K562 (cell line): Measurements from ENCODE around the gene CCDC27. TPM values are rescaled to one million over a fixed set of nuclear protein-coding genes. Genes with fewer than 3 reads are reported as not detected.
A peak's percentile ranks its signal among the peaks of the same experiment; 100 is the strongest.

Experiments used
- BHLHE40 ChIP-seq: IDR thresholded peaks from 2 replicates; pipeline ENCODE4 v1.6.1; 2011; ENCODE audit warnings: low read length, improper control_type of control experiment
- ELF2 ChIP-seq: fragments of 250-450 bp; sonication (Bioruptor Pico); IDR thresholded peaks from 2 replicates; pipeline ENCODE4 v1.5.0; 2021; ENCODE audit warnings: mild to moderate bottlenecking
- ETV5 ChIP-seq: sonication (generic); formaldehyde crosslinking; IDR thresholded peaks from 2 replicates; pipeline ENCODE4 v1.4.0; 2020; ENCODE audit warnings: low read depth, mild to moderate bottlenecking, missing genetic modification reagents
- FOXA3 ChIP-seq, 2 experiments: fragments of 450-650 bp in 1 of 2; sonication (generic) in 1 of 2; formaldehyde crosslinking; IDR thresholded peaks in 1 of 2; conservative IDR thresholded peaks in 1 of 2; 2 replicates each; pipeline versions ENCODE4 v1.4.0 to v1.8.0; 2020 to 2022; ENCODE audit warnings: mild to moderate bottlenecking in 2 of 2, missing genetic modification reagents in 1 of 2
- KLF16 ChIP-seq: IDR thresholded peaks from 2 replicates; pipeline ENCODE4 v1.6.1; 2016; ENCODE audit warnings: antibody characterized with exemption
- LARP7 ChIP-seq: fragments of 450-650 bp; IDR thresholded peaks from 2 replicates; pipeline ENCODE4 v1.6.1; 2016
- MTF1 ChIP-seq: fragments of 250-450 bp; sonication (Bioruptor Pico); IDR thresholded peaks from 2 replicates; pipeline ENCODE4 v1.9.0; 2021; ENCODE audit warnings: moderate library complexity, mild to moderate bottlenecking, inconsistent platforms, borderline replicate concordance
- NUFIP1 ChIP-seq: fragments of 450-650 bp; IDR thresholded peaks from 2 replicates; pipeline ENCODE4 v1.6.1; 2018; ENCODE audit not compliant: partially characterized antibody
- POLR2G ChIP-seq: fragments of 200-400 bp; formaldehyde crosslinking; IDR thresholded peaks from 2 replicates; pipeline ENCODE4 v1.6.1; 2017; ENCODE audit warnings: low read depth, mild to moderate bottlenecking, antibody characterized with exemption, low read length, moderate library complexity
- TEAD4 ChIP-seq, 2 experiments: sonication (generic) in 1 of 2; formaldehyde crosslinking in 1 of 2; IDR thresholded peaks; 2 replicates each; pipeline versions ENCODE4 v1.6.1 to v1.8.0; 2012 to 2022; ENCODE audit warnings: borderline replicate concordance in 1 of 2, inconsistent platforms in 1 of 2, low read length in 1 of 2, mild to moderate bottlenecking in 1 of 2, missing genetic modification reagents in 1 of 2
- ZFP30 ChIP-seq: fragments of 250-450 bp; sonication (Bioruptor Pico); IDR thresholded peaks from 2 replicates; pipeline ENCODE4 v1.8.0; 2022; ENCODE audit warnings: moderate library complexity, mild to moderate bottlenecking, inconsistent platforms, borderline replicate concordance
- ZNF766 ChIP-seq: fragments of 200-800 bp; sonication (Bioruptor generic); conservative IDR thresholded peaks from 2 replicates; pipeline ENCODE4 v1.6.1; 2016; ENCODE audit warnings: missing genetic modification characterization, missing compliant biosample characterization
- ZSCAN32 ChIP-seq: fragments of 450-650 bp; formaldehyde crosslinking; IDR thresholded peaks from 2 replicates; pipeline ENCODE4 v1.4.0; 2020; ENCODE audit warnings: mild to moderate bottlenecking, moderate library complexity
- polyA plus RNA-seq, 8 experiments: library from polyadenylated mRNA; depleted of rRNA in 4 of 8; stranded (reverse) in 5 of 8; unstranded in 3 of 8; fragments of >200 nt; fragmentation: Nextera tagmentation in 2 of 8; fragmentation: Illumina TruSeq in 1 of 8; extraction: Ambion mirVana in 2 of 8; extraction: Trizol in 1 of 8; gene quantifications; 2 replicates each; pipeline versions ENCODE4 v1.2.1 to v1.2.3, GENCODE V29; 2011 to 2014; ENCODE audit warnings: inconsistent platforms in 1 of 8, missing spikeins in 1 of 8
- total RNA-seq, 7 experiments: library from RNA; depleted of rRNA in 6 of 7; stranded (reverse); fragments of >200 nt in 6 of 7; fragmentation: Illumina TruSeq in 2 of 7; extraction: Trizol in 2 of 7; gene quantifications; 2 replicates each; pipeline versions ENCODE4 v1.2.1 to v1.2.3, GENCODE V29; 2011 to 2021; ENCODE audit warnings: low replicate concordance in 1 of 7
- TF ChIP-seq, protein P1 (sequence below): fragments of 450-650 bp; IDR thresholded peaks from 2 replicates; pipeline ENCODE4 v1.6.1; 2016; ENCODE audit warnings: mild to moderate bottlenecking, moderate library complexity
- TF ChIP-seq, protein P2 (sequence below): sonication (generic); formaldehyde crosslinking; IDR thresholded peaks from 2 replicates; pipeline ENCODE4 v1.9.0; 2022; ENCODE audit warnings: mild to moderate bottlenecking, missing genetic modification reagents

Gene CCDC27
- total and polyA plus RNA-seq, 9 of the 15 experiments (the other 6 are each of a cell fraction or from before 2014, with no cell fraction given), result 0.01 to 0.04 TPM; not detected in 7

DNA sequence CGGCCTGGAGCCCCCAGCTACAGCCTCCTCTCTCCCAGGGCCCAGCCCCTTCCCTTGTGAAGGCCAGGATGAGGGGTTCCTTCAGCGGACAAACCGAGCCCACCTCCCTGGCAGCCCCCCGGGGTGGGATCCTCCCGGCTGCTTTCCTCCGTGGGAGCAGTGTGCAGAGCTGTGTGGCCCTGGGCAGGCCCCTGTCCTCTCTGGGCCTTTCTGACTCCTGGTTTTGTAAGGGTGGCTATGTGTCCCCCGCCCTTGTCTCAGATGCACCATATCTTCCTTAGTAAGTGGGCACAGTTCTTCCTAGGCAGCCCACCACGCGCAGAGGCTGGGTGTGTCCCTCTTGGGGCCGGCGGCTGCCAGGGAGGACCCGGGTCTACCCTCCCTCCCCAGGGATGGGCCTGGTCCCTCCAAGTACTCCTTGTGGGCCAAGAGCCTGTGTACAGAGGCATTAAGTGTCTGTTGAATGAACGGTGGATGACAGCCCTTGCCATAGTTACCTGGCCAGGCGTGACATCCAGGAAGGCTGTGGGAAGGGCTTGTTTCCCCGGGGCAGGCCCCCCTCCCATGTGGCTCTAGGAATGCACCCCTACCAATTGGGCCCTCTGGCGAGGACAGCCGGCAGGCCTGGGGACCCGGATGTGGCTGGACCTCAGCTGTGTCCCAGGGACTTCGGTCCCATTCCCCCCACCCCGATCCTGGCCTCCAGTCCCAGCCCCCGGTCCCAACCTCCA lies 24.1 kb downstream of the CCDC27 start (continued):
- TF ChIP-seq, protein P1, sequence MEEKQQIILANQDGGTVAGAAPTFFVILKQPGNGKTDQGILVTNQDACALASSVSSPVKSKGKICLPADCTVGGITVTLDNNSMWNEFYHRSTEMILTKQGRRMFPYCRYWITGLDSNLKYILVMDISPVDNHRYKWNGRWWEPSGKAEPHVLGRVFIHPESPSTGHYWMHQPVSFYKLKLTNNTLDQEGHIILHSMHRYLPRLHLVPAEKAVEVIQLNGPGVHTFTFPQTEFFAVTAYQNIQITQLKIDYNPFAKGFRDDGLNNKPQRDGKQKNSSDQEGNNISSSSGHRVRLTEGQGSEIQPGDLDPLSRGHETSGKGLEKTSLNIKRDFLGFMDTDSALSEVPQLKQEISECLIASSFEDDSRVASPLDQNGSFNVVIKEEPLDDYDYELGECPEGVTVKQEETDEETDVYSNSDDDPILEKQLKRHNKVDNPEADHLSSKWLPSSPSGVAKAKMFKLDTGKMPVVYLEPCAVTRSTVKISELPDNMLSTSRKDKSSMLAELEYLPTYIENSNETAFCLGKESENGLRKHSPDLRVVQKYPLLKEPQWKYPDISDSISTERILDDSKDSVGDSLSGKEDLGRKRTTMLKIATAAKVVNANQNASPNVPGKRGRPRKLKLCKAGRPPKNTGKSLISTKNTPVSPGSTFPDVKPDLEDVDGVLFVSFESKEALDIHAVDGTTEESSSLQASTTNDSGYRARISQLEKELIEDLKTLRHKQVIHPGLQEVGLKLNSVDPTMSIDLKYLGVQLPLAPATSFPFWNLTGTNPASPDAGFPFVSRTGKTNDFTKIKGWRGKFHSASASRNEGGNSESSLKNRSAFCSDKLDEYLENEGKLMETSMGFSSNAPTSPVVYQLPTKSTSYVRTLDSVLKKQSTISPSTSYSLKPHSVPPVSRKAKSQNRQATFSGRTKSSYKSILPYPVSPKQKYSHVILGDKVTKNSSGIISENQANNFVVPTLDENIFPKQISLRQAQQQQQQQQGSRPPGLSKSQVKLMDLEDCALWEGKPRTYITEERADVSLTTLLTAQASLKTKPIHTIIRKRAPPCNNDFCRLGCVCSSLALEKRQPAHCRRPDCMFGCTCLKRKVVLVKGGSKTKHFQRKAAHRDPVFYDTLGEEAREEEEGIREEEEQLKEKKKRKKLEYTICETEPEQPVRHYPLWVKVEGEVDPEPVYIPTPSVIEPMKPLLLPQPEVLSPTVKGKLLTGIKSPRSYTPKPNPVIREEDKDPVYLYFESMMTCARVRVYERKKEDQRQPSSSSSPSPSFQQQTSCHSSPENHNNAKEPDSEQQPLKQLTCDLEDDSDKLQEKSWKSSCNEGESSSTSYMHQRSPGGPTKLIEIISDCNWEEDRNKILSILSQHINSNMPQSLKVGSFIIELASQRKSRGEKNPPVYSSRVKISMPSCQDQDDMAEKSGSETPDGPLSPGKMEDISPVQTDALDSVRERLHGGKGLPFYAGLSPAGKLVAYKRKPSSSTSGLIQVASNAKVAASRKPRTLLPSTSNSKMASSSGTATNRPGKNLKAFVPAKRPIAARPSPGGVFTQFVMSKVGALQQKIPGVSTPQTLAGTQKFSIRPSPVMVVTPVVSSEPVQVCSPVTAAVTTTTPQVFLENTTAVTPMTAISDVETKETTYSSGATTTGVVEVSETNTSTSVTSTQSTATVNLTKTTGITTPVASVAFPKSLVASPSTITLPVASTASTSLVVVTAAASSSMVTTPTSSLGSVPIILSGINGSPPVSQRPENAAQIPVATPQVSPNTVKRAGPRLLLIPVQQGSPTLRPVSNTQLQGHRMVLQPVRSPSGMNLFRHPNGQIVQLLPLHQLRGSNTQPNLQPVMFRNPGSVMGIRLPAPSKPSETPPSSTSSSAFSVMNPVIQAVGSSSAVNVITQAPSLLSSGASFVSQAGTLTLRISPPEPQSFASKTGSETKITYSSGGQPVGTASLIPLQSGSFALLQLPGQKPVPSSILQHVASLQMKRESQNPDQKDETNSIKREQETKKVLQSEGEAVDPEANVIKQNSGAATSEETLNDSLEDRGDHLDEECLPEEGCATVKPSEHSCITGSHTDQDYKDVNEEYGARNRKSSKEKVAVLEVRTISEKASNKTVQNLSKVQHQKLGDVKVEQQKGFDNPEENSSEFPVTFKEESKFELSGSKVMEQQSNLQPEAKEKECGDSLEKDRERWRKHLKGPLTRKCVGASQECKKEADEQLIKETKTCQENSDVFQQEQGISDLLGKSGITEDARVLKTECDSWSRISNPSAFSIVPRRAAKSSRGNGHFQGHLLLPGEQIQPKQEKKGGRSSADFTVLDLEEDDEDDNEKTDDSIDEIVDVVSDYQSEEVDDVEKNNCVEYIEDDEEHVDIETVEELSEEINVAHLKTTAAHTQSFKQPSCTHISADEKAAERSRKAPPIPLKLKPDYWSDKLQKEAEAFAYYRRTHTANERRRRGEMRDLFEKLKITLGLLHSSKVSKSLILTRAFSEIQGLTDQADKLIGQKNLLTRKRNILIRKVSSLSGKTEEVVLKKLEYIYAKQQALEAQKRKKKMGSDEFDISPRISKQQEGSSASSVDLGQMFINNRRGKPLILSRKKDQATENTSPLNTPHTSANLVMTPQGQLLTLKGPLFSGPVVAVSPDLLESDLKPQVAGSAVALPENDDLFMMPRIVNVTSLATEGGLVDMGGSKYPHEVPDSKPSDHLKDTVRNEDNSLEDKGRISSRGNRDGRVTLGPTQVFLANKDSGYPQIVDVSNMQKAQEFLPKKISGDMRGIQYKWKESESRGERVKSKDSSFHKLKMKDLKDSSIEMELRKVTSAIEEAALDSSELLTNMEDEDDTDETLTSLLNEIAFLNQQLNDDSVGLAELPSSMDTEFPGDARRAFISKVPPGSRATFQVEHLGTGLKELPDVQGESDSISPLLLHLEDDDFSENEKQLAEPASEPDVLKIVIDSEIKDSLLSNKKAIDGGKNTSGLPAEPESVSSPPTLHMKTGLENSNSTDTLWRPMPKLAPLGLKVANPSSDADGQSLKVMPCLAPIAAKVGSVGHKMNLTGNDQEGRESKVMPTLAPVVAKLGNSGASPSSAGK, result no peak; the same call in 1 of the 2 replicates
- TF ChIP-seq BHLHE40, result no peak
- TF ChIP-seq LARP7, result no peak
- 0 out of 2 replicates have a peak, but pooled peaks have one; percentile 19 for TF ChIP-seq MTF1
- no peak for TF ChIP-seq ZNF766 (CRISPR knock-in tag)
- TF ChIP-seq, protein P2, sequence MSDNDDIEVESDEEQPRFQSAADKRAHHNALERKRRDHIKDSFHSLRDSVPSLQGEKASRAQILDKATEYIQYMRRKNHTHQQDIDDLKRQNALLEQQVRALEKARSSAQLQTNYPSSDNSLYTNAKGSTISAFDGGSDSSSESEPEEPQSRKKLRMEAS, result 0 out of 2 replicates have a peak, but pooled peaks have one; percentile 7
- TF ChIP-seq ELF2, result no peak; the same call in 1 of the 2 replicates
- TF ChIP-seq ETV5 (CRISPR knock-in tag), result no peak
- TF ChIP-seq TEAD4 (IDR thresholded peaks at IDR 0.05; ENCODE audit: low read length), result no peak
- TF ChIP-seq TEAD4 (CRISPR knock-in tag; IDR thresholded peaks at IDR 0.05; ENCODE audit: borderline replicate concordance), result no peak
- TF ChIP-seq POLR2G, result peak; percentile 68
- no peak; a peak in 1 of 4 replicates for TF ChIP-seq FOXA3 (CRISPR knock-in tag; conservative IDR thresholded peaks at IDR 0.05 in 1 of 2, IDR thresholded peaks at IDR 0.05 in 1 of 2)
- TF ChIP-seq ZSCAN32 (CRISPR knock-in tag), result no peak
- no peak for TF ChIP-seq KLF16
- no peak for TF ChIP-seq ZFP30 (CRISPR knock-in tag)
- no peak for TF ChIP-seq NUFIP1
